ENCODE results near the gene DISC1.

GRCh38 chr1:232037774-232038388, 411.3 kb downstream of the DISC1 start:
- TF ChIP-seq CTCF (IDR thresholded peaks at IDR 0.05) = no peak
- no peak for TF ChIP-seq EZH2 (IDR thresholded peaks at IDR 0.05; ENCODE audit: borderline replicate concordance, insufficient read depth, low read depth, low read length, poor library complexity, severe bottlenecking)
